NCI-H2227 treated with DMSO at 0.1 percent for 48 hours (cell line): ENCODE results near the gene LRFN5.
"Not testable (repeated sequence)": the region's sequence is repeated elsewhere in the genome, so short reads cannot be mapped to it uniquely, and the experiment has no call there.

ENCODE experiments used
- DNase-seq: peaks from one replicate; lab custom pipeline; 2025; lab: John Stamatoyannopoulos, UW

LRFN5 gene

GRCh38 chr14:41606532-41607303, at the start of gene LRFN5:
Gene LRFN5 (plus strand): TSS chr14:41606876.
- DNase-seq = no peak

- DNase-seq = no peak
Observed at GRCh38 chr14:41558490-41558889, 48.2 kb upstream of the LRFN5 start.

- not testable (repeated sequence) for DNase-seq
Observed at GRCh38 chr14:41566864-41567263, 39.8 kb upstream of the LRFN5 start.

GRCh38 chr14:41568979-41569378, 37.7 kb upstream of the LRFN5 start:
- no peak for DNase-seq

GRCh38 chr14:41570415-41571155, 36.1 kb upstream of the LRFN5 start:
- DNase-seq = no peak

GRCh38 chr14:41586237-41586636, 20.4 kb upstream of the LRFN5 start:
- no peak for DNase-seq

- DNase-seq = no peak
Observed at GRCh38 chr14:41597647-41598046, 9.0 kb upstream of the LRFN5 start.

GRCh38 chr14:41599805-41600385, 6.8 kb upstream of the LRFN5 start:
- DNase-seq = not testable (repeated sequence)

GRCh38 chr14:41604721-41605531, 1.8 kb upstream of the LRFN5 start:
- no peak for DNase-seq

- no peak for DNase-seq
Observed at GRCh38 chr14:41605550-41606281, 960 bp upstream of the LRFN5 start.

GRCh38 chr14:41606282-41606531, 469 bp upstream of the LRFN5 start:
- no peak for DNase-seq

- no peak for DNase-seq
Observed at GRCh38 chr14:41607304-41607775, 664 bp downstream of the LRFN5 start.

- no peak for DNase-seq
Observed at GRCh38 chr14:41607966-41608663, 1.4 kb downstream of the LRFN5 start.

- DNase-seq = no peak
Observed at GRCh38 chr14:41608681-41609390, 2.2 kb downstream of the LRFN5 start.

GRCh38 chr14:41609704-41610183, 3.1 kb downstream of the LRFN5 start:
- no peak for DNase-seq

- DNase-seq = no peak
Observed at GRCh38 chr14:41615011-41615595, 8.4 kb downstream of the LRFN5 start.

- no peak for DNase-seq
Observed at GRCh38 chr14:41623736-41624135, 17.1 kb downstream of the LRFN5 start.

GRCh38 chr14:41629876-41630275, 23.2 kb downstream of the LRFN5 start:
- no peak for DNase-seq

- no peak for DNase-seq
Observed at GRCh38 chr14:41634286-41634685, 27.6 kb downstream of the LRFN5 start.
